ENCODE measurements around the gene FSTL3. TPM values are rescaled to one million over a fixed set of nuclear protein-coding genes. Genes with fewer than 3 reads are reported as not detected.
A peak's percentile ranks its signal among the peaks of the same experiment; 100 is the strongest.

The FSTL3 gene
- total RNA-seq, 2 donors from 2014 or later: 69.3 to 241 TPM

- no peaks in the 10 kb centered on the region for H3K4me1 ChIP-seq (replicated peaks)
- WGBS: 24% methylated on average over 39 of the region's 58 CpGs
- DNase-seq (ENCODE audit: low spot score): no peak
- no peaks in the 10 kb centered on the region for H3K36me3 ChIP-seq
- no peak overlapping the region for H3K4me3 ChIP-seq
- H3K9me3 ChIP-seq: no peaks in the 10 kb centered on the region
- no peaks in the 10 kb centered on the region for H3K27me3 ChIP-seq (replicated peaks; ENCODE audit: insufficient read depth)
- TF ChIP-seq POLR2AphosphoS5 (IDR thresholded peaks at IDR 0.05): no peak
- no peak for TF ChIP-seq POLR2A (IDR thresholded peaks at IDR 0.05)
- no peak for TF ChIP-seq CTCF (IDR thresholded peaks at IDR 0.05)
- H3K27ac ChIP-seq: peak overlapping the region; percentile 23 to 39
- intact Hi-C loops (cut with DNase I): no loop called here
Observed at GRCh38 chr19:720345-721160, 44.4 kb downstream of the FSTL3 start.

GRCh38 chr19:722553-723101 lies 46.4 kb downstream of the FSTL3 start:
- intact Hi-C loops (cut with DNase I): no loop called here
- H3K4me3 ChIP-seq: no peak overlapping the region
- H3K4me1 ChIP-seq (replicated peaks): no peaks in the 10 kb centered on the region
- TF ChIP-seq POLR2A (IDR thresholded peaks at IDR 0.05): no peak
- TF ChIP-seq POLR2AphosphoS5 (IDR thresholded peaks at IDR 0.05): no peak
- no peak for TF ChIP-seq CTCF (IDR thresholded peaks at IDR 0.05)
- H3K27me3 ChIP-seq (replicated peaks; ENCODE audit: insufficient read depth): no peaks in the 10 kb centered on the region
- no peak overlapping the region for H3K27ac ChIP-seq
- no peak for DNase-seq (ENCODE audit: low spot score)
- WGBS: 60% methylated on average over 17 of the region's 17 CpGs
- no peaks in the 10 kb centered on the region for H3K36me3 ChIP-seq
- H3K9me3 ChIP-seq: no peaks in the 10 kb centered on the region

- no peaks in the 10 kb centered on the region for H3K36me3 ChIP-seq
- no peak overlapping the region for H3K27ac ChIP-seq
- no peaks in the 10 kb centered on the region for H3K27me3 ChIP-seq (replicated peaks; ENCODE audit: insufficient read depth)
- H3K4me1 ChIP-seq (replicated peaks): no peaks in the 10 kb centered on the region
- TF ChIP-seq POLR2AphosphoS5 (IDR thresholded peaks at IDR 0.05) (no peak), POLR2A (IDR thresholded peaks at IDR 0.05) (no peak), CTCF (IDR thresholded peaks at IDR 0.05) (no peak)
- no peak overlapping the region for H3K4me3 ChIP-seq
- intact Hi-C loops (cut with DNase I): no loop called here
- no peak for DNase-seq (ENCODE audit: low spot score)
- WGBS: 86% methylated on average over 13 of the region's 13 CpGs
- H3K9me3 ChIP-seq: no peaks in the 10 kb centered on the region
Observed at GRCh38 chr19:723247-723646, 47.1 kb downstream of the FSTL3 start.

GRCh38 chr19:723714-724113 lies 47.5 kb downstream of the FSTL3 start:
- WGBS: 91% methylated on average over 18 of the region's 18 CpGs
- Histone ChIP-seq H3K4me3 (no peak overlapping the region), H3K4me1 (replicated peaks) (no peaks in the 10 kb centered on the region), H3K27ac (no peak overlapping the region), H3K27me3 (replicated peaks; ENCODE audit: insufficient read depth) (no peaks in the 10 kb centered on the region), H3K36me3 (no peaks in the 10 kb centered on the region), H3K9me3 (no peaks in the 10 kb centered on the region)
- no peak for DNase-seq (ENCODE audit: low spot score)
- intact Hi-C loops (cut with DNase I): no loop called here
- TF ChIP-seq POLR2AphosphoS5 (IDR thresholded peaks at IDR 0.05) (no peak), POLR2A (IDR thresholded peaks at IDR 0.05) (no peak), CTCF (IDR thresholded peaks at IDR 0.05) (no peak)
